Measurements from ENCODE around the gene TIMP2. TPM values are rescaled to one million over a fixed set of nuclear protein-coding genes. Genes with fewer than 3 reads are reported as not detected.
A peak's percentile ranks its signal among the peaks of the same experiment; 100 is the strongest.

Gene TIMP2
- total and polyA plus RNA-seq, 4 donors: 8.9 to 37.6 (median 10.1) TPM

DNA sequence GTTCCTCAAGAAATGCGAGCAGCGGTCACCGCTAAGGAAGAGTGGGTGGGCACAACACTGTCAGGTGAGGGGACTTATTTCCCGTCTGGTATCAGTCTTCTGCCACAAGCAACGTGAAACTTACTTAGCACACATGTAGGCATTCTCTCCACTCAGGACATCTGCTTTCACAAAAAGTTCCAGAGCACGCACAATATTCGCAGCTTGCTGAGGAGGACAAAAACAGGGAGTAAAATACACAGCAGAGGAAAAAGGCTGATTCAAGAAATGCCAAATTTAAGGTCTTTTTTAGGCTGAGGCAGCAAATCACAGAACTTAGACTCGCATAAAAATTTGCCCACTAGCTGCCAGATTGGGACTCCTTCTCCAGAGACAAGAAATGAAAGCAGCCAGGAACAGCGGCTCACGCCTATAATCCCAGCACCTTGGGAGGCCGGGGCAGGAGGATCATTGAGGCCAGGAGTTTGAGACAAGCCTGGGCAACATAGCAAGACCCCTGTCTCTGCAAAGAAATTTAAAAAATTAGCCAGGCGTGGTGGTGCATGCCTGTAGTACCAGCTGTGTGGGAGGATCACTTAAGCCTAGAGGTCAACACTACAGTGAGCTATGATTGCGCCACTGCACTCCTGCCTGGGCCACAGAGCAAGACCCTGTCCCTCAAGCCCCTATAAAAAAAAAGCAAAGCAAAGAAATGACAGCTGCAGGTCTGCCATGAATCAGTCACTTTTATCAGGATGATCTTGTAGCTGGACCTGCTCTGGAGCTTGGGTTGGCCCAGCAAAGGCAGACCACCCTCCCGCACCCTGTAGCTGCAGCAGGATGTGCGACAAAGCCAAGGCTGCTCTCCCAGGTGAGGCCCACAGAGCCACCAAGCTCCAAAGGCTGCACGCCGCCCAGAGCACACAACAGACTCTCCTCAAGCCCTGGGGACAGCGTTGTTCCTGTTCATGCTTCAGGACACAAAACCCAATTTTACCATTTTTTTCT, 105.1 kb downstream of the TIMP2 start:
- no peak for TF ChIP-seq ZBTB33 (IDR thresholded peaks at IDR 0.05)
- TF ChIP-seq HNF4G (IDR thresholded peaks at IDR 0.05): no peak
- no peak for TF ChIP-seq YY1 (IDR thresholded peaks at IDR 0.05)
- no peak for TF ChIP-seq EGR1 (IDR thresholded peaks at IDR 0.05; ENCODE audit: low read depth in 2 of 2)
- TF ChIP-seq JUND (IDR thresholded peaks at IDR 0.05): no peak
- TF ChIP-seq HNF4A (conservative IDR thresholded peaks at IDR 0.05): no peak
- no peak for TF ChIP-seq FOXA1 (IDR thresholded peaks at IDR 0.05)
- no peak for TF ChIP-seq MAX (IDR thresholded peaks at IDR 0.05)
- TF ChIP-seq SP1 (IDR thresholded peaks at IDR 0.05): no peak
- TF ChIP-seq GABPA (IDR thresholded peaks at IDR 0.05 in 1 of 2, conservative IDR thresholded peaks at IDR 0.05 in 1 of 2): no peak
- TF ChIP-seq FOXA2 (IDR thresholded peaks at IDR 0.05): no peak
- no peak for TF ChIP-seq NR2F2 (IDR thresholded peaks at IDR 0.05)
- TF ChIP-seq RAD21 (IDR thresholded peaks at IDR 0.05): no peak
- no peak for TF ChIP-seq RXRA (IDR thresholded peaks at IDR 0.05)
- no peak for TF ChIP-seq ATF3 (IDR thresholded peaks at IDR 0.05)
- no peak for TF ChIP-seq REST (IDR thresholded peaks at IDR 0.05)
- TF ChIP-seq, protein P1, sequence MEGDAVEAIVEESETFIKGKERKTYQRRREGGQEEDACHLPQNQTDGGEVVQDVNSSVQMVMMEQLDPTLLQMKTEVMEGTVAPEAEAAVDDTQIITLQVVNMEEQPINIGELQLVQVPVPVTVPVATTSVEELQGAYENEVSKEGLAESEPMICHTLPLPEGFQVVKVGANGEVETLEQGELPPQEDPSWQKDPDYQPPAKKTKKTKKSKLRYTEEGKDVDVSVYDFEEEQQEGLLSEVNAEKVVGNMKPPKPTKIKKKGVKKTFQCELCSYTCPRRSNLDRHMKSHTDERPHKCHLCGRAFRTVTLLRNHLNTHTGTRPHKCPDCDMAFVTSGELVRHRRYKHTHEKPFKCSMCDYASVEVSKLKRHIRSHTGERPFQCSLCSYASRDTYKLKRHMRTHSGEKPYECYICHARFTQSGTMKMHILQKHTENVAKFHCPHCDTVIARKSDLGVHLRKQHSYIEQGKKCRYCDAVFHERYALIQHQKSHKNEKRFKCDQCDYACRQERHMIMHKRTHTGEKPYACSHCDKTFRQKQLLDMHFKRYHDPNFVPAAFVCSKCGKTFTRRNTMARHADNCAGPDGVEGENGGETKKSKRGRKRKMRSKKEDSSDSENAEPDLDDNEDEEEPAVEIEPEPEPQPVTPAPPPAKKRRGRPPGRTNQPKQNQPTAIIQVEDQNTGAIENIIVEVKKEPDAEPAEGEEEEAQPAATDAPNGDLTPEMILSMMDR (IDR thresholded peaks at IDR 0.05; ENCODE audit: low read depth, low read length, missing input control): no peak
- Histone ChIP-seq H3K27ac (ENCODE audit: low read depth in 1 of 2, low read length in 2 of 2) (peak overlapping the region in 1 of 2 donors; percentile 44), H3K9me3 (ENCODE audit: control insufficient read depth in 4 of 4, low read length in 3 of 4) (no peaks in the 10 kb centered on the region), H3K9ac (ENCODE audit: low read depth in 1 of 2, low read length in 2 of 2) (no peak overlapping the region), H3K4me3 (ENCODE audit: low read depth in 1 of 3, low read length in 3 of 3) (no peak overlapping the region), H3K4me1 (ENCODE audit: control insufficient read depth in 4 of 4, insufficient read depth in 4 of 4, low read length in 3 of 4) (no peaks in the 10 kb centered on the region), H3K36me3 (ENCODE audit: control insufficient read depth in 4 of 4, insufficient read depth in 3 of 4, low read depth in 1 of 4, low read length in 3 of 4) (peaks cover 31 to 84% (median 66%) of the 10 kb centered on the region in 4 donors), H3K27me3 (ENCODE audit: control insufficient read depth in 4 of 4, insufficient read depth in 4 of 4, low read length in 3 of 4) (no peaks in the 10 kb centered on the region)
- no peak for DNase-seq (ENCODE audit: low spot score)
- WGBS: 96% methylated on average over 18 of the region's 18 CpGs
